Naive thymus-derived CD8-positive, alpha-beta T cell (primary cell): ENCODE measurements around the gene LRRC56. TPM values are rescaled to one million over a fixed set of nuclear protein-coding genes. Genes with fewer than 3 reads are reported as not detected.

Source experiments
- ATAC-seq, 2 donors: fragments of 150-1000 bp; cut with Tn5 transposase in 1 of 2; sonication (Bioruptor Pico), chemical (Tn5 transposase) in 1 of 2; 1 replicate in 1 of 2; 2 replicates in 1 of 2; pipeline ENCODE4 v1.10.0; 2021; ENCODE audit warnings: mild to moderate bottlenecking in 2 of 2, moderate library complexity in 2 of 2
- POLR2A ChIA-PET: fragments of 350-600 bp; sonication (Branson Sonifier 250); formaldehyde crosslinking; loops from one replicate; lab custom pipeline; 2021; ENCODE audit warnings: antibody characterized with exemption; lab: Charles Lee
- DNase-seq, 10 donors: peaks; one replicate each; pipeline versions ENCODE4 v3.0.0 to v3.0.0-alpha.2; 2020 to 2022
- H3K27ac Mint-ChIP-seq, 10 donors: one replicate each; pipeline ENCODE4 v1.8.0; 2020 to 2022; ENCODE audit warnings: mild to moderate bottlenecking in 10 of 10, mixed read lengths in 10 of 10, moderate library complexity in 4 of 10, inconsistent platforms in 1 of 10
- H3K27me3 Mint-ChIP-seq, 5 donors: one replicate each; pipeline ENCODE4 v1.8.0; 2021 to 2022; ENCODE audit warnings: mixed read lengths in 5 of 5
- H3K36me3 Mint-ChIP-seq, 3 donors: one replicate each; pipeline ENCODE4 v1.8.0; 2020 to 2022; ENCODE audit warnings: mixed read lengths in 3 of 3, mild to moderate bottlenecking in 2 of 3, inconsistent platforms in 1 of 3
- H3K4me1 Mint-ChIP-seq, 4 donors: one replicate each; pipeline ENCODE4 v1.8.0; 2021 to 2022; ENCODE audit warnings: mixed read lengths in 4 of 4
- H3K4me3 Mint-ChIP-seq, 10 donors: one replicate each; pipeline ENCODE4 v1.8.0; 2020 to 2022; ENCODE audit warnings: mild to moderate bottlenecking in 10 of 10, mixed read lengths in 10 of 10, moderate library complexity in 6 of 10, inconsistent platforms in 1 of 10
- H3K9me3 Mint-ChIP-seq, 9 donors: one replicate each; pipeline ENCODE4 v1.8.0; 2020 to 2022; ENCODE audit warnings: mixed read lengths in 9 of 9, mild to moderate bottlenecking in 3 of 9, inconsistent platforms in 1 of 9, moderate library complexity in 1 of 9
- polyA plus RNA-seq, 3 donors: library from polyadenylated mRNA; unstranded; fragments of 300-500 nt; fragmentation: Illumina TruSeq; gene quantifications; one replicate each; pipeline ENCODE4 v1.2.3, GENCODE V29; 2021
- total RNA-seq, 8 experiments: library from RNA in 2 of 8; stranded (reverse) in 2 of 8; gene quantifications; one replicate each; pipeline ENCODE4 v1.2.3 and lab custom pipeline; 2021 to 2026

The LRRC56 gene
- total and polyA plus RNA-seq, 5 experiments from 2014 or later, result 0.32 to 5.2 (median 1.1) TPM

DNA sequence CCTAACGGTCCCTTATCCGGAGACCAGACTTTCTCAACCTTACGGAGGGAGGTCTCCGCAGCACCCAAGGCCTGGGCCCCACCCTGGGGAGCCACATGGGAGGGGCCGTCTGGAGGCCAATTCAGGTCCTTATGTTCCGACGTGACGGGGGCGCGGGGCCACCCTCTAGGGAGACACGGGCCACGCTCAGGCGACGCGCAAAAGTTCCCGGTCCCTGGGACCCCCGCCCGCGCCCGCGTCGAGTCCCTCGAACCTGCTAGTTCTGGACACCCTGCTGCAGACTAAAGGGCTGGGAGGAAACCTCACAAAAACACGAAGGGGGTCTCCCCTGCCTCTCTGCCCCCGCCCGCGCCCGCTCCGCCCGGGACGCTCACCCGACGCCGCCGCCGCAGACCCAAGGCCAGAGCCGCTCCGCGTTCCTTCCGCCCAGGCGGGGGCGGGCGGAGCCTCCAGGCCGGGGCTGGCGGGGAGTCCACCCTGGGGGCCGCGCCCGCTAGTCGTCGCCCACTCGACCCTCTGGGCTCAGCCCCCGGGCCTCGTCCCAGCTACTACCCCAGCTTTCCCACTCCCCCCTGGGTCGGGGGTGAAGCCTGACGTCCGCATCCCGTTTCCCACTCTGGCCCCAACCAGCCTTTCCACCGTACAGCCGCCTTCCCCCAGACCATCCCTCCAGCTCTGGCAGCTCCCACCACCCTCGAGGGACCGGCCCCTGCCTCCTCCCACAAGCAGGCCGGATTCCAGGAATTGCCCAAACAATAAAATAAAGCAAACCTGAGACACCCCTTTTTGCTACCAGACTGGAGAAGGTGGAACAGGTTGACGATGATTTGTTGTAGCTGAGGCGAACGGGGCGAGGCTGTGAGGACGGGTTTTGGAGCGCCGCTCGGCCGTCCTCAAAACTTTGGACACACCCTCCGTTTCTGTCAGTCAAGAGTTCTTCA lies 33.0 kb upstream of the LRRC56 start:
- no peak for ATAC-seq
- peak overlapping the region; percentile 39 to 98 (median 72) for H3K4me3 Mint-ChIP-seq
- DNase-seq, result no peak
- peaks cover 8 to 43% (median 28%) of the 10 kb centered on the region in 4 donors for H3K4me1 Mint-ChIP-seq
- POLR2A ChIA-PET, result interaction anchor here (2.6 to 4.2 kb wide), 2 partner anchors 30 to 296 kb away, joined by 21 to 42 read pairs; partner anchors contain the start of genes BET1L, HRAS, LRRC56 and RIC8A
- peaks cover 0 to 15% (median 0%) of the 10 kb centered on the region in 3 donors for H3K36me3 Mint-ChIP-seq
- no peaks in the 10 kb centered on the region for H3K9me3 Mint-ChIP-seq
- no peaks in the 10 kb centered on the region for H3K27me3 Mint-ChIP-seq
- peak overlapping the region in 7 of 10 donors; percentile 9 to 100 (median 70) for H3K27ac Mint-ChIP-seq

DNA sequence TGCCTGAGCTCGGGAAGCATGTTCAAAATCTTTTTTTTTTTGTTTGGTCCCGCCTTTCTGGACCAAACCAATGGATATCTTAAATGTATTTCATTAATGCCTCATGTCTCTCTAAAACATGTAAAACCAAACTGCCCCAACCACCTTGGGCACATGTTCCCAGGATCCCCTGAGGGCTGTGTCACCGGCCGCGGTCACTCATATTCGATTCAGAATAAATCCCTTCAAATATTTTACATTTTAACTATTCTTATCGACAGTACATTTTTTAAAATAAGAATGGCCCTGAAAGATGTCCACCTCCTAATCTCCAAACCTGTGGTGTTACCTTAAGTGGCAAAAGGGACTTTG lies 32.4 kb upstream of the LRRC56 start:
- H3K9me3 Mint-ChIP-seq, result no peaks in the 10 kb centered on the region
- peaks cover 0 to 17% (median 0%) of the 10 kb centered on the region in 3 donors for H3K36me3 Mint-ChIP-seq
- H3K4me1 Mint-ChIP-seq, result peaks cover 8 to 43% (median 28%) of the 10 kb centered on the region in 4 donors
- peak overlapping the region; percentile 22 to 98 (median 72) for H3K4me3 Mint-ChIP-seq
- DNase-seq (no peak), ATAC-seq (no peak)
- POLR2A ChIA-PET, result interaction anchor here (2.6 to 4.2 kb wide), 2 partner anchors 30 to 297 kb away, joined by 21 to 42 read pairs; partner anchors contain the start of genes BET1L, HRAS, LRRC56 and RIC8A
- peak overlapping the region in 6 of 10 donors; percentile 48 to 100 (median 80) for H3K27ac Mint-ChIP-seq
- H3K27me3 Mint-ChIP-seq, result no peaks in the 10 kb centered on the region

DNA sequence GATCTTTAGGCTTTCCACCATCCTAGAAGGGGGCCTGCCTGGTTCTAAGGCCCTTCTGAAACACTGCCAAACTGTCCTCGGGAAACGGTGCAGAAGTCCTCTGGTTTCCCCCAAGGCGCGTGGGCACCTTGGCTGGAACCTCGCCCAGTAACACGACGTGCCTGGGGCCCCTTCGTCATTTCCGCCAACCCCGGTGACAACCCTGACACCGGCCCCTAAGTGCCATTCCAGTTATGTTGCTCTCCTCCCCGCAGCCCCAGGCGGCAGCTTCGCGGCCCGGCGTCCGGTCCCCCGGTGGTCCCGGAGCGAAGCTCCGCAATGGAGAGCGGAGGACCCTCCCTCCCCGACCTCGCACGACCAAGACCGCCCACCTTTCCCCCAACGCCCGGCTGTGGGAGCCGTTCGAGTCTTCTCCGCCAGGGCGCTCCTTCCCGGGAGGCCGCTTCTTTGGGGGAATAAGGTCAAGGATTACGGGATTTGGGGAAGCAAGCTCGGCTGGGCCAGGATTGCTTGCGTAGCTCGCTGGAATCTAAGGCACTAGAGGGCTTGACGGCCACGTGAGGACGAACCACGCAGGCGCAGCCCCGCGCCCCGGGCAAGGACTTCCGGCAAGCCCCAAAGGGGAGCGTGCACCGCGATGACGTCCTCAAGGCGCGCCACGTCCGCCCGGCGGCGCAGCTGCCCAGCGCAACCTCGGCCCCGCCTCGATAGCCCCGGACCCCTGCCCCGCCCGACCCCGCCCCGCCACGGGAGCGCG lies 30.9 kb upstream of the LRRC56 start:
- Mint-ChIP-seq H3K36me3 (peaks cover 0 to 15% (median 0%) of the 10 kb centered on the region in 3 donors), H3K27me3 (no peaks in the 10 kb centered on the region), H3K4me1 (peaks cover 8 to 40% (median 25%) of the 10 kb centered on the region in 4 donors), H3K4me3 (peak overlapping the region; percentile 95 to 99 (median 98)), H3K27ac (peak overlapping the region; percentile 97 to 100 (median 100)), H3K9me3 (no peaks in the 10 kb centered on the region)
- DNase-seq, result peak; percentile 92 to 98 (median 96)
- POLR2A ChIA-PET, result interaction anchor here (0.5 to 4.2 kb wide), 30 partner anchors 11 to 805 kb away, joined by 3 to 42 read pairs (median 4); partner anchors contain the start of genes BET1L, HRAS, LRRC56 and NLRP6
- ATAC-seq, result peak; percentile 75 to 76

DNA sequence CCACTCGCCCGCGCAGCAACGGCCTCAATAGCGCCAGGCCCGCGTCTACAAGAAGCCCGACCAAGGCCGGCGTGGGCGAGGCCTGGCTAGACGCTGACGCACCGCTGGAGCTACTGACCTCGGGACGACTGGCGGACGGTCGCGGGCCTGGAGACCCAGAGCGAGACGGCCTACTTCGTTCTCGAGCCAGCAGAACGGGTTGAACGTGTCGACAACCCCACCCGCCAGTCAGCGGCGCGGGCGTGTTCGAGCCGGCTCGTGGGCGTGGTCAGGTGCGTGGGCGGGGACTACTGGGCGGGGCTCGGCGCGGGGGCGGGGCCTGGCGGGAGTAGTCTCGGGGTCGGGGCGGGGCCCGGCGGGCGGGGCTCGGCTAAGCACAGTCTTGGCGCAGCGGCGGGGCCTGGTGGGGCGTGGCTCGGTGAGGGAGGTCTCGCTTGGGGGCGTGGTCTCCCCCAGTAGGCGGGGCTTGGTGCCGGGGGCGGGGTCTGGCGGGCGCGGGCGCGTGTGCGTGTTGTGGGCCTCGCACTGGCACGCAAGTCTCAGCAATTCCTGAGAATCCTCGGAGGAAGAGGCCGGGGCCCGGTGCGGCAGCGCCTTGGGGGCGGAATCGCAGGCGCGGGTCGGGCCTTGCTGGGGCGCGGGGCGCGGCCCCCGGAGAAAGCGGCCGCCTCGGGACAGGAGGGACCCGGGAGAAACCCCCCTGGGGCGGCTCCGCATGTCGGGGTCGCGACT lies 30.2 kb upstream of the LRRC56 start, which contains the start of gene RNH1:
RNH1 (minus strand) TSS at position 248 of the 732 bp plus-strand sequence. CDS start 5,080 bp downstream, outside the sequence.
- Mint-ChIP-seq H3K36me3 (peaks cover 0 to 18% (median 0%) of the 10 kb centered on the region in 3 donors), H3K9me3 (no peaks in the 10 kb centered on the region), H3K27me3 (no peaks in the 10 kb centered on the region), H3K27ac (peak within 1 kb of the TSS; percentile 97 to 100 (median 100)), H3K4me1 (peaks cover 8 to 36% (median 25%) of the 10 kb centered on the region in 4 donors), H3K4me3 (peak within 1 kb of the TSS; percentile 95 to 99 (median 98))
- DNase-seq (peak; percentile 95 to 100 (median 98)), ATAC-seq (peak; percentile 72 to 73)
- POLR2A ChIA-PET, result interaction anchor here (0.5 to 4.2 kb wide), 27 partner anchors 11 to 804 kb away, joined by 3 to 42 read pairs (median 4); partner anchors contain the start of genes BET1L, HRAS, LRRC56 and NLRP6

DNA sequence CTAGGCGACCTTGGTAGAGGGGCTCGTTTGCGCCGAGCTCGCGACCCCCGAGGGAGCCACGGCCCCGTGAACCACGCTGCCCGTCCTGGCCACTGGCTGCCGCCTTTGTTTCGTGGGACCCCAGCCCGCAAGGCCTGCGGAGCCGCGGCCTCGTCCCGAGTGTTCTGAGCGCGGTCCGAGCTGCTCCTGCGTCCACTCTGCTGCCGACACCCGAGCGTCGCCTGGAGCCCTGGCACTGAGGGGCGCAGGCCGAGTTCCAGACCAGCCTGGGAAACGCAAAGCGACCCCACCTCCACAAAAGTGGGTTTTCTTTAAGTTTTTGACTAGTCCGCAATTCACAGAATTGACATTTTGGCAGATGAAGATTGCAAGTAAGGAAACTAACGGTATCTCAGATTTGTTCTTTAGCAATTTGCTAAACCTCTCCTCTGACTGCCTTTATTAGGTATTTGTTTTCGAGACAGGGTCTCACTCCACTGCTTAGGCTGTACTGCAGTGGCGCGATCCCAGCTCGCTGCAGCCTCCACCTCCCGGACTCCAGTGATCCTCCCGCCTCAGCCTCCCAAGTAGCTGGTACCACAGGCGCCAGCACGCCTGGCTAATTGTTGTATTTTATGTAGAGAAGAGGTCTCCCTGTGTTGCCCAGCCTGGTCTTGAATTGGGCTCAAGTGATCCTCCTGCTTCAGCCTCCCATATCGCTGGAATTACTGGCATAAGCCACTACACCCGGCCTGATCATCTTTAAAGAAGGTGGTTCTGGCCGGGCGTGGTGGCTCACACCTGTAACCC lies 29.4 kb upstream of the LRRC56 start:
- no peak for DNase-seq
- Mint-ChIP-seq H3K27ac (peak overlapping the region in 9 of 10 donors; percentile 35 to 100 (median 79)), H3K36me3 (peaks cover 0 to 20% (median 0%) of the 10 kb centered on the region in 3 donors), H3K27me3 (no peaks in the 10 kb centered on the region), H3K4me3 (peak overlapping the region; percentile 62 to 99 (median 88)), H3K9me3 (no peaks in the 10 kb centered on the region), H3K4me1 (peaks cover 8 to 34% (median 24%) of the 10 kb centered on the region in 4 donors)
- ATAC-seq, result no peak
- POLR2A ChIA-PET, result interaction anchor here (0.7 to 4.2 kb wide), 4 partner anchors 27 to 209 kb away, joined by 3 to 42 read pairs (median 4); partner anchors contain the start of genes HRAS and LRRC56

DNA sequence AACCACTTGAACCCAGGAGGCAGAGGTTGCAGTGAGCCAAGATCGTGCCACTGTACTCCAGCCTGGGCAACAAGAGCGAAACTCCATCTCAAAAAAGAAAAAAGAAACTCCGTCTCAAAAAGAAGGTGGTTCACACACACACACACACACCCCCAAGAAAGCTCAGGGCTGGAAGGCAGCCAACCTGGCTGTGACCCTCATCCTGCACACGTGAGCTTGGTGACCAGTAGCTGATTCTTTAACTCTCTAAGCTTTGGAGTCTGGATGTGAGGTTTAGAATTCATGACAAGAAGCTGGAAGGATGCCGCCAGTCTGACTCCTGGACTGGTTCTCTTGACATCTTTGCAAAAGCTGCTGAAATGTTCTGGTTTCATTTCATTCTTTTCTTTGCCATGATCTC lies 28.4 kb upstream of the LRRC56 start:
- POLR2A ChIA-PET, result interaction anchor here (0.7 to 1.0 kb wide), 2 partner anchors 27 to 79 kb away, joined by 3 to 4 read pairs; no protein-coding TSS in a partner anchor
- DNase-seq (no peak), ATAC-seq (no peak)
- H3K27me3 Mint-ChIP-seq, result no peaks in the 10 kb centered on the region
- peaks cover 0 to 26% (median 0%) of the 10 kb centered on the region in 3 donors for H3K36me3 Mint-ChIP-seq
- peaks cover 8 to 30% (median 22%) of the 10 kb centered on the region in 4 donors for H3K4me1 Mint-ChIP-seq
- no peaks in the 10 kb centered on the region for H3K9me3 Mint-ChIP-seq
- H3K27ac Mint-ChIP-seq, result peak overlapping the region in 2 of 10 donors; percentile 24 to 51
- peak overlapping the region in 7 of 10 donors; percentile 6 to 74 (median 33) for H3K4me3 Mint-ChIP-seq

DNA sequence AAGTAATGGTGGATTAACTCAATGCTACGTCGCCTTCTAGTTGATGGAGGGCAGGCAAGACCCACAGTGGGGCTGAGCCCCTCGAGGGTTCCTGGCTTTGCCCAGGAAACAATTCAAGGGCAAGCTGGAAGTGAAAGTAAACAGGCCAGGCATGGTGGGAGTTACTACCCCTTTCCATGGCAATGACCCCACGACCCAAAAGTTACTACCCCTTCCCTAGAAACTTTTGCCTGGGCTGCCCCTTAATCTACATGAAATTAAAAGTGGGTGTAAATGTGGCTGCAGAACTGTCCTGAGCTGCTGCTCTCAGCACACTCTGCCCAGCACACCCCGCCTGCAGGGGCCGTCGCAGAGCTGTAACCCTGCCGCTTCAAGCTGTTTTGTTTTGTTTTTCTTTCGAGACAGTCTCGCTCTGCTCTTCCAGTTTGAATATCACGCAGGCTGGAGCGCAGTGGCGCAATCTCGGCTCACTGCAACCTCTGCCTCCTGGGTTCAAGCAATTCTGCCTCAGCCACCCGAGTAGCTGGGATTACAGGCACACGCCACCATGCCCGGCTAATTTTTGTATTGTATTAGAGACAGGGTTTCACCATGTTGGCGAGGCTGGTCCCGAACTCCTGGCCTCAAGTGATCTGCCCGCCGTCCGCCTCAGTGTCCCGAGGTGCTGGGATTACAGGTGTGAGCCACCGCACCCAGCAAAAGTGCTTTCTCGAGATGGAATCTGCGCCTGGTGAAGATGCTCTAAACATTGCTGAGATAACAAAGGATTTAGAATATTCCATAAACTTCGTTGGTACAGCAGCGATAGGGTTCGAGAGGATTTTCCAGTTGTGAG lies 24.3 kb upstream of the LRRC56 start:
- DNase-seq (no peak), ATAC-seq (no peak)
- Mint-ChIP-seq H3K27me3 (no peaks in the 10 kb centered on the region), H3K4me3 (peak overlapping the region in 1 of 10 donors; percentile 29), H3K9me3 (peaks cover 0 to 7% (median 0%) of the 10 kb centered on the region in 9 donors), H3K4me1 (peaks cover 0 to 11% (median 4%) of the 10 kb centered on the region in 4 donors), H3K36me3 (peaks cover 0 to 28% (median 5%) of the 10 kb centered on the region in 3 donors), H3K27ac (peak overlapping the region in 2 of 10 donors; percentile 21 to 67)
- POLR2A ChIA-PET, result interaction anchor here (0.6 kb wide), 1 partner anchor 178 kb away, joined by 3 read pairs; no protein-coding TSS in a partner anchor

DNA sequence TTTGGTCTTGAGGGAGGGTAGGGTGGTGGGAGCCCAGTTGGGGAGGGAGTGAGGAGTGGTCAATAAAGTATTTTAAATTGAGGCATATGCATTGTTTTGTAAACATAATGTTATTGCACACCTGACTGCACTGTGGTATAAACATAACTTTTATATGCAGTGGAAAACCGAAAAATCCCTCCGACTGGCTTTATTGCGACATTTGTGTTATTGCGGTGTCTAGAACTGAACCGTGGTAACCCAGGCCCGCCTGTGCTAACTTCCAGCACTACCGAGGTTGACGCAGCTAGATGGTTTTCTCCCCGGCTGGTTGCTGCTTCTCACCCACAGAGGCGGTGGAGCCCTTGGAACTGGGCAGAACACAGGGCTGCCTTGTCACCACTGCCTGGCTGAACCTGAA lies 22.7 kb upstream of the LRRC56 start:
- ATAC-seq (no peak), DNase-seq (no peak)
- Mint-ChIP-seq H3K27me3 (no peaks in the 10 kb centered on the region), H3K9me3 (peaks cover 0 to 7% (median 0%) of the 10 kb centered on the region in 9 donors), H3K4me1 (peaks cover 2 to 9% (median 5%) of the 10 kb centered on the region in 4 donors), H3K27ac (peak overlapping the region in 3 of 10 donors; percentile 24 to 54 (median 31)), H3K4me3 (no peak overlapping the region), H3K36me3 (peaks cover 0 to 25% (median 5%) of the 10 kb centered on the region in 3 donors)
- POLR2A ChIA-PET, result interaction anchor here (1.6 kb wide), 1 partner anchor 21 kb away, joined by 4 read pairs; the partner anchor contains the start of gene HRAS

DNA sequence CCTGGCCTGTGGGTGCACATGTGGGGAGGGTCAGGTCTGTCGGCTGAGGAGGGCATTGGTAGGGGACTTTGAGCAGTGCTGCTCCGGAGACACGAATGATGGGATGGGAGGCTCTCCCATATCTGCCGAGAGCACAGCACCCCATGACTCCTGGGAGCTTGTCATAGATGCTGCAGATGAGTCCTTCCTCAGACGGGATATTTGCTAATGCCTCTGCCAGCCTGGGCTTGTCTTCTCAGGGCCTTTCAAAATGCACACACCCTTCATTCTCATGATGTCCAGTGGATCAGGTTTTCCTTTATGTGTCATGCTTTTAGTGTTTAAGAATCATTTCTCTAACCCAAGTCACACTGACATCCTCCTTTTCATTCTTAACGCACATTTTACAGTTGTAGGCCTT lies 22.2 kb upstream of the LRRC56 start:
- POLR2A ChIA-PET, result interaction anchor here (1.6 kb wide), 1 partner anchor 21 kb away, joined by 4 read pairs; the partner anchor contains the start of gene HRAS
- ATAC-seq (no peak), DNase-seq (no peak)
- H3K4me3 Mint-ChIP-seq, result no peak overlapping the region
- peak overlapping the region in 4 of 10 donors; percentile 10 to 33 (median 28) for H3K27ac Mint-ChIP-seq
- peaks cover 2 to 9% (median 5%) of the 10 kb centered on the region in 4 donors for H3K4me1 Mint-ChIP-seq
- H3K27me3 Mint-ChIP-seq, result no peaks in the 10 kb centered on the region
- peaks cover 0 to 20% (median 5%) of the 10 kb centered on the region in 3 donors for H3K36me3 Mint-ChIP-seq
- peaks cover 0 to 7% (median 0%) of the 10 kb centered on the region in 9 donors for H3K9me3 Mint-ChIP-seq
